Fibroblast of villous mesenchyme (primary cell): ENCODE measurements around the gene COL2A1. TPM values are rescaled to one million over a fixed set of nuclear protein-coding genes. Genes with fewer than 3 reads are reported as not detected.

ENCODE experiments used
- DNase-seq: peaks from one replicate; pipeline ENCODE4 v3.0.0-alpha.2; 2010; ENCODE audit warnings: low read depth
- H3K4me3 ChIP-seq: 2 replicates; pipeline ENCODE4 v1.5.1; 2011; ENCODE audit warnings: low read depth, mild to moderate bottlenecking, low read length
- total RNA-seq: library from RNA; depleted of rRNA; stranded (reverse); fragments of >200 nt; gene quantifications from 2 replicates; pipeline ENCODE4 v1.2.3, GENCODE V29; 2012
- TF ChIP-seq, protein P1 (sequence below): IDR thresholded peaks from 2 replicates; pipeline ENCODE4 v1.5.1; 2012; ENCODE audit warnings: low read depth, mild to moderate bottlenecking, low read length; ENCODE audit not compliant: insufficient read depth

Gene COL2A1
- total RNA-seq, 1 donor, result under 0.01 TPM

DNA sequence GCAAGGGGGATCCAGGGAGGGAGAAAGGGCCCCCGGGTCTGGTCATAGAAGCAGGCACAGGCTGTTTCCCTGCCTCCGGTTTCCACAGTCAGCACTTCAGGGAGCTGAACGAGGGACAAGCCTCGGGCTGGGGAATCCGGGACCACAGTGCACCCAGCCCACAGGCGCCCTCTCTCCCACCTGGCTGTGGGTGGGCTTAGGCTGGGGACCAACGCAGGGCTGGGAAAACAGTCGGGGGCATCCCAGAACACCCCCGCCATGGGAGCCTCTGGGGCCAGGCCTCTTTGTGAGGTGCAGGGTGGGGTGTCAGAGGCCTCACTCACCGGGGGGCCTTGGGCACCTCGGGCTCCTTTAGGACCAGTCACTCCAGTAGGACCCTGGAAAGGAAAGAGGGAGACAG, 24.6 kb downstream of the COL2A1 start:
- DNase-seq, result no peak
- TF ChIP-seq, protein P1, sequence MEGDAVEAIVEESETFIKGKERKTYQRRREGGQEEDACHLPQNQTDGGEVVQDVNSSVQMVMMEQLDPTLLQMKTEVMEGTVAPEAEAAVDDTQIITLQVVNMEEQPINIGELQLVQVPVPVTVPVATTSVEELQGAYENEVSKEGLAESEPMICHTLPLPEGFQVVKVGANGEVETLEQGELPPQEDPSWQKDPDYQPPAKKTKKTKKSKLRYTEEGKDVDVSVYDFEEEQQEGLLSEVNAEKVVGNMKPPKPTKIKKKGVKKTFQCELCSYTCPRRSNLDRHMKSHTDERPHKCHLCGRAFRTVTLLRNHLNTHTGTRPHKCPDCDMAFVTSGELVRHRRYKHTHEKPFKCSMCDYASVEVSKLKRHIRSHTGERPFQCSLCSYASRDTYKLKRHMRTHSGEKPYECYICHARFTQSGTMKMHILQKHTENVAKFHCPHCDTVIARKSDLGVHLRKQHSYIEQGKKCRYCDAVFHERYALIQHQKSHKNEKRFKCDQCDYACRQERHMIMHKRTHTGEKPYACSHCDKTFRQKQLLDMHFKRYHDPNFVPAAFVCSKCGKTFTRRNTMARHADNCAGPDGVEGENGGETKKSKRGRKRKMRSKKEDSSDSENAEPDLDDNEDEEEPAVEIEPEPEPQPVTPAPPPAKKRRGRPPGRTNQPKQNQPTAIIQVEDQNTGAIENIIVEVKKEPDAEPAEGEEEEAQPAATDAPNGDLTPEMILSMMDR, result no peak
- no peak overlapping the region for H3K4me3 ChIP-seq

DNA sequence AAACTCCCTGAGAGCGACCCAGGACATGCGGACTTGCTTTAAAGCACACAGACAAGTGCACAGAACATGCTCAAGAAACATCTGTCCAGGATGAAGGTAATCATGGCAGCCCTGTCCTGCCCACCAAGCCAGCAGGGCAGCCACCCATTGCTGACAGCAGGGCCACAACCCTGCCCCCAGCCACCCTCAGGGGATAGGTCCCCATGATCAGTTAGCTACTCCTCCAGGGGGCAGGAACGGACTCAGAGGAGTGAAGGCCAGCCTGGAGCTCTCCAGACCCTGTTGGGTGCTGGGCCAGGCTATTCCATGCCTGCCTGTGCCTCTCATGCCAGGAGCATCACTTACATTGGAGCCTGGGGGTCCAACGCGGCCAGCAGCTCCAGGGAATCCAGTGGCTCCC, 25.1 kb downstream of the COL2A1 start:
- no peak for DNase-seq
- no peak overlapping the region for H3K4me3 ChIP-seq
- TF ChIP-seq, protein P1, result no peak

DNA sequence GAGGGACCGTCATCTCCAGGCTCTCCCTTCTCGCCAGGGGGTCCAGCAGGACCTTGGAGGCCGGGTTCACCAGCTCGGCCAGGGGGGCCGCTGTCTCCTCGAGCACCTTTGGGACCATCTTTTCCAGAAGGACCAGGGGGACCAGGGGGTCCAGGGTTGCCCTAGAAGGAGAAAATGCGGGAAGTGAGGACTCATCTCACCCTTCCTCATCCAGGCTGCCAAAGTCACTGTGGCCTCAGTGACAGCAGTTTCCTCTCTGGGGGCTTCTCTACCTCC, 25.7 kb downstream of the COL2A1 start:
- TF ChIP-seq, protein P1, result no peak
- no peak for DNase-seq
- no peak overlapping the region for H3K4me3 ChIP-seq

DNA sequence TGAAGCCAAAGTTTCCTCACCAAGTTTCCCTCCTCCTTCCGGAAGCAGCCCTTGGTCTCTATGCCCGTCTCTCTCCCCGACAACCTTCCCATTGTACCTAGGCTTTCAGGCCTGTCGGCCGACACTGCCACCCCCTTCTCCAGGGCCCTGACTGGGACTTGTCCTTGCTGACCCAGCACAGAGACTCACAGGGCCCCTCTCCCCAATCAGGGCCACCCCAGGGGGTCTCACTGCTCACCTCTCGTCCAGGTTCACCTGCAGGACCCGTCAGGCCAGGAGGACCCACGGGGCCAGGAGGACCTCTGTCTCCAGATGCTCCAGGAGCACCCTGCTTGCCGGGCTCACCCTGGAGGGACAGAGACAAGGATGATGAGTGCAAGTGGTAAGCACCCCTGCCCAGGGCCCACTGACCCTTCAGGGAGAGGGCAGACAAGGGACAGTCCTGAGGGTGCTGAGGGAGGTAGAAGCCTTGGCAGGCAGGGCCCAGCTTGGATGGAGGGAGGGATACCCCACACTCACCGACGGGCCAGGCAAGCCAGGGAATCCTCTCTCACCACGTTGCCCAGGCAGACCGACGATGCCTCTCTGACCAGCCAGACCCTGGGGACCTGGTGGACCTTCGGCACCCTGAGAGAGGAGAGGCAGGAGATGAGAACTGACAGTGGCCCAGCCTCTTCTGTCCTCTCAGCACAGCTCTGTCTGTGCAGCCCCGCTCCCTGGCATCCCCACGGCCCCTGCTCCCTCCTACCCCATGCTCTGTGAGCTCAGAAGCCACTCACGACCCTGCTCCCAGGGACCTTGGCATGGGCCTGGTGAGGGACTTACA, 26.3 kb downstream of the COL2A1 start:
- no peak overlapping the region for H3K4me3 ChIP-seq
- TF ChIP-seq, protein P1, result no peak
- no peak for DNase-seq

DNA sequence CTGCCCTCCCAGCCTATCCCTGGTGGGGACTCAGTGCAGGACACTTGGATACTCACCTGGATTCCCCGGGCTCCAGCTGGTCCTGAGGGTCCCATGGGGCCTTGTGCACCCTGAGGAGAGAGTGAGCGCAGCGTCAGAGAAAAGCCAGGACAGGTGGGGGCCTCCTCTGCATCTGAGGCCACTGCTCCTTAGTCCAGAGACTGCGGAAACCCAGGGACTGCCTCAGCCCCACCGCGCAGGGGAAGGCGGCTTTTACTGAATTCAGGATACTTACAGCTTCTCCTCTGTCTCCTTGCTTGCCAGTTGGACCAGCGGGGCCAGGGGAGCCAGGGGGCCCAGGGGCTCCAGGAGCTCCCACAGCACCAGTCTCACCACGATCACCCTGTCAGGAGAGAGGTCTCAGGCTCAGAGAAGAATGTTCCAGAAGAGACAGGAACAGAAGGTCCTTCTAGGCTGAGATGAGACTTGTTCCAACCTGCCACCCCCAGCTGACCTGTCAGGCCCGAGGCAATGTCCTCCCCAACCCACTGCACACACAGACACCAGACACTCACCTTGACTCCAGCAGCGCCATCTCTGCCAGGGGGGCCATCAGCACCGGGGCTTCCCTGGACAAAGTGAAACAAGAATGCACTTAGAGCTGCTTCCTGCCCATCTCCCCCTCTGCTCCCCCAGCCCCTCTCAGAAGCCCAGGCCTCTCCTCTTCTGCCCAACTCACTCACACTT, 27.1 kb downstream of the COL2A1 start:
- DNase-seq, result no peak
- H3K4me3 ChIP-seq, result no peak overlapping the region
- TF ChIP-seq, protein P1, result no peak

DNA sequence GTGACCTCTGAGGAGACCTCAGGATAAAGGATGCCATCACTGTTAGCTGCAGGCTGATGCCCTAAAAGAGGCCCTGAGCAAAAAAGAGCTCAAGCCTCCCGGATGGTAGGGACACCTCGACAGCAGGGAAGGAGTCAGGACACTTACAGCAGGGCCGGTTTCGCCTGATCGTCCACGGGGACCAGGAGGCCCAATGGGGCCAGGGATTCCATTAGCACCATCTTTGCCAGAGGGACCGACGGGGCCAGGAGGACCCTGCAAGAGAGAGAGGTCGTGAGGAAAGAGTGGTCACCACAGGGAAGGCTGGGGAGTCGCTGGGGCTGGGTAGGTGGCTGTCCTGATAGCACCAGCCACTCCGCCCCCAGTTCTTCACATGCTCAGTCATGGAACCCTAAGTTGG, 28.5 kb downstream of the COL2A1 start:
- TF ChIP-seq, protein P1, result no peak
- no peak overlapping the region for H3K4me3 ChIP-seq
- DNase-seq, result no peak
